Suprapubic skin (tissue), 4 donors: ENCODE measurements around the gene SYT6. TPM values are rescaled to one million over a fixed set of nuclear protein-coding genes. Genes with fewer than 3 reads are reported as not detected.

Source experiments
- DNase-seq, 2 donors: peaks; one replicate each; pipeline ENCODE4 v3.0.0-alpha.2; 2019; ENCODE audit warnings: low spot score in 2 of 2
- H3K27ac ChIP-seq: fragments of 200-600 bp; sonication (generic); one replicate; pipeline ENCODE4 v1.5.1; 2019
- H3K27me3 ChIP-seq: fragments of 200-600 bp; sonication (generic); one replicate; pipeline ENCODE4 v1.5.1; 2019
- H3K36me3 ChIP-seq: fragments of 200-600 bp; sonication (generic); one replicate; pipeline ENCODE4 v1.5.1; 2019
- H3K4me1 ChIP-seq: fragments of 200-600 bp; sonication (generic); one replicate; pipeline ENCODE4 v1.5.1; 2019
- H3K4me3 ChIP-seq: fragments of 200-600 bp; sonication (generic); one replicate; pipeline ENCODE4 v1.5.1; 2019; ENCODE audit warnings: mild to moderate bottlenecking
- H3K9me3 ChIP-seq: fragments of 200-600 bp; sonication (generic); one replicate; pipeline ENCODE4 v1.5.1; 2019
- EP300 ChIP-seq: sonication (generic); formaldehyde crosslinking; IDR thresholded peaks from one replicate; pipeline ENCODE4 v1.6.1; 2017; ENCODE audit warnings: antibody characterized with exemption
- POLR2A ChIP-seq, 2 donors: fragments of 450-650 bp; IDR thresholded peaks; one replicate each; pipeline ENCODE4 v1.6.1; 2017; ENCODE audit warnings: antibody characterized with exemption in 2 of 2, mild to moderate bottlenecking in 2 of 2, moderate library complexity in 2 of 2
- POLR2AphosphoS5 ChIP-seq, 3 donors: sonication (generic); formaldehyde crosslinking; IDR thresholded peaks; one replicate each; pipeline ENCODE4 v1.6.1; 2017; ENCODE audit warnings: antibody characterized with exemption in 3 of 3
- whole genome bisulfite sequencing: methylation state at CpG from one replicate; pipeline ENCODE4 v1.1.5; 2018; 5-methylcytosine and 5-hydroxymethylcytosine counted together
- total RNA-seq, 4 donors: library from RNA; depleted of rRNA; stranded (reverse); fragments of >200 nt; gene quantifications; one replicate each; pipeline ENCODE4 v1.1.0, GENCODE V29; 2016
- TF ChIP-seq, protein P1 (sequence below), 2 donors: fragments of 200-600 bp in 1 of 2; fragments of 450-650 bp in 1 of 2; sonication (generic) in 1 of 2; IDR thresholded peaks; one replicate each; pipeline ENCODE4 v1.5.1; 2016 to 2019; ENCODE audit warnings: antibody characterized with exemption in 2 of 2, mild to moderate bottlenecking in 1 of 2, moderate library complexity in 1 of 2

SYT6 gene
- total RNA-seq, 4 donors from 2014 or later: 0.23 TPM; not detected in 3

DNA sequence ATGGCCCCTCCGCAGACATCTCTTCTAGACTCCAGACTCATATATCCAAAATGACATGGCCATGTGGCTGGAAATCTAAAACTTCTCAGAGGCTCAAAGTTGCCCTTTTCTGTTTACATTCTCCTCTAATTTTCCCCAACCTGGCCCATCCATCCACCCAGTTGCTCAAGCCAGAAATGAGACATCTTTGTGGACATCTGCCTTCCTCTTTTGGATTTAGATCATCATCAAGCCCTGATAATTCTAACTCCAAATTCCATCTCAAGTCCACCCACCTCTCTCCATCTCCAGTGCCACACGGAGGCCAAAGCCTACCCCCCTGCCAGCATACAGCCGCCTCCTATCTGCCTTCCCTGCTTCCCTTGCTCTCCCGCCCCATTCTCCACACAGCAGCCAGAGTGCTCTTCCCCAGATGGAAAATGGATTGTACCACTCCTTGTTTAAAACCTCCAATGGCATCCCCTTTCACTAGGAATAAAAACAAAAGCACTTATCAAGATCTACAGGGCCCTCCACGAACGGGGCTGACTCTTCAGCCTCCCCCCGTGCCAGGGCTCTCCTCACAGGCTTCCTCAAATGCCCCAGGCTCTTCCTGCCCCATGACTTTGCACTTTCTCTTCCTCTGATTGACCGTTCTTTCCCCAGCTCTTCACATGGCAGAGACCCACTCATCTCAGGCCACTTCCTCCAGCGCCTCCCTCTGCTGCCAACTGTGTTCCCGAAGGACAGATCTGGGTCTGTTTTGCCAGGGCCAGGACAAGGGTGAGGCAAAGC lies 40.1 kb downstream of the SYT6 start:
- no peaks in the 10 kb centered on the region for H3K36me3 ChIP-seq
- H3K4me1 ChIP-seq: peaks cover 10% of the 10 kb centered on the region
- no peak for DNase-seq
- no peaks in the 10 kb centered on the region for H3K9me3 ChIP-seq
- H3K27me3 ChIP-seq: peaks cover 8% of the 10 kb centered on the region
- TF ChIP-seq, protein P1, sequence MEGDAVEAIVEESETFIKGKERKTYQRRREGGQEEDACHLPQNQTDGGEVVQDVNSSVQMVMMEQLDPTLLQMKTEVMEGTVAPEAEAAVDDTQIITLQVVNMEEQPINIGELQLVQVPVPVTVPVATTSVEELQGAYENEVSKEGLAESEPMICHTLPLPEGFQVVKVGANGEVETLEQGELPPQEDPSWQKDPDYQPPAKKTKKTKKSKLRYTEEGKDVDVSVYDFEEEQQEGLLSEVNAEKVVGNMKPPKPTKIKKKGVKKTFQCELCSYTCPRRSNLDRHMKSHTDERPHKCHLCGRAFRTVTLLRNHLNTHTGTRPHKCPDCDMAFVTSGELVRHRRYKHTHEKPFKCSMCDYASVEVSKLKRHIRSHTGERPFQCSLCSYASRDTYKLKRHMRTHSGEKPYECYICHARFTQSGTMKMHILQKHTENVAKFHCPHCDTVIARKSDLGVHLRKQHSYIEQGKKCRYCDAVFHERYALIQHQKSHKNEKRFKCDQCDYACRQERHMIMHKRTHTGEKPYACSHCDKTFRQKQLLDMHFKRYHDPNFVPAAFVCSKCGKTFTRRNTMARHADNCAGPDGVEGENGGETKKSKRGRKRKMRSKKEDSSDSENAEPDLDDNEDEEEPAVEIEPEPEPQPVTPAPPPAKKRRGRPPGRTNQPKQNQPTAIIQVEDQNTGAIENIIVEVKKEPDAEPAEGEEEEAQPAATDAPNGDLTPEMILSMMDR (IDR thresholded peaks at IDR 0.05): no peak
- TF ChIP-seq POLR2AphosphoS5 (IDR thresholded peaks at IDR 0.05) (no peak), POLR2A (IDR thresholded peaks at IDR 0.05) (no peak), EP300 (no peak)
- H3K4me3 ChIP-seq: no peak overlapping the region
- no peak overlapping the region for H3K27ac ChIP-seq
- WGBS: 59% methylated on average over 10 of the region's 10 CpGs

DNA sequence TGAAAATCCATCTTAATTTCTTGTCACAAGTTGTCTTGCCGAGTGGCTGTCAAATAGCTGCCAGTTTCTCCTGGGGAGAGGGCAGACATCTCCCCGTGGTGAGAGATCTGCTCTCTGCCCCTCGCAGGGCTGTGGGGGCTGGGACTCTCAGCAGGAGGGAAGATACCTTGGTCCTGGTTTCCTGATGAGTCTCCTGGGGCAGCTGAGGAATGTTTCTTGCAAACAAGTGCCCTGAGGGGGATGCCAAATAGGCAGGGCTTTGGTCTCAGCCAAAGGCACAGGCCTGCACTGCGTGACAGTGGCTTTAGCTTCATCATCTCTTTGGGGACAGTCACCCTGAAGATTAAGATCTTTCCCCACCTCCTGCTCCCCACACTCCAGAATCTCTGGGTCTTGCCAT lies 40.9 kb downstream of the SYT6 start:
- Histone ChIP-seq H3K27me3 (peaks cover 5% of the 10 kb centered on the region), H3K4me1 (peaks cover 10% of the 10 kb centered on the region), H3K9me3 (no peaks in the 10 kb centered on the region), H3K4me3 (no peak overlapping the region), H3K27ac (no peak overlapping the region), H3K36me3 (no peaks in the 10 kb centered on the region)
- no peak for DNase-seq
- TF ChIP-seq POLR2A (IDR thresholded peaks at IDR 0.05) (no peak), EP300 (no peak), POLR2AphosphoS5 (IDR thresholded peaks at IDR 0.05) (no peak)
- TF ChIP-seq, protein P1 (IDR thresholded peaks at IDR 0.05): no peak
- WGBS: 66% methylated on average over 4 of the region's 4 CpGs

DNA sequence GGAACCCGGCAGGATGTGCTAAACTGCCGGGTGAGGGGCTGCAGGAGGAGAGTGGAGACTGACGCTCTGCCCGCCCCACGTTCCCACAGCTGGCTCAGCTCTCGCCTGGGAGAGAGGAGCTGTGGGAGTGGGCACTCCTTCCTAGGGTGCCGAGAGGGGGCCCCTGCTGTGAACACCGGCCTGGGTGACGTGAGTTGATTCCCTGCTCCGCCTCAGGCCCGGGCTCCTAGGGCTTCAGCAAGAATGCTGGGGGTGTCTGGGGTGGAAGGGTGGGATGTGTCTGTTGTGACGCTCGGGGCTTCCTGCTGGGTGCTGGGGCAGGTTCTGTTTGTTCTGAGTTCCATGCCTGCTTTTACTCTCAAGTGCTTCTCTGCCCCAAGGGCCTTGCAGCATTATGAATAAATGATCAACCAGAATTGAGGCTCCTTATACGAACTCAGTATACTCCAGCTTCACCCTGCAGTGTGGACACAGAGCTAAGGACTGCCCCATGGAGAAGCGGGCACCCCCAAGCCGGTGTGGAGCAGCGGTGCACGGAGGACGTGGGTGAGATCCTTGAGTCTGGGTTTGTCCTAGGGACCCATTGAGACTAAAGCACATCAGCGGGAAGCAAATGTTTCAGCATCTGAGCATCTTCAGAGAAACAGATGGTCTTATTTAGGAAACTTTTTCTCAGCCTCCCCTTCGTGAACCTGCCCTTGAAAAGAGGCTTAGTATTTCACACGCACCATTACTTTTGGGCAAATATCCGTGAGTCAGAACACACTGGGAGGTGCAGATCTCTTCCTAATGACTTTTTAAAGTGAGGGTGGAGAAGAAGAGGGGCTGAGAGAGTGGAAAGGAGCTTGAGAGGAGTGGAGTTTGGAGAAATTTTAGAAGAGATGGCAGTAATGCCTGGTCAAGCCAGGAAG lies 41.7 kb downstream of the SYT6 start:
- H3K4me3 ChIP-seq: no peak overlapping the region

DNA sequence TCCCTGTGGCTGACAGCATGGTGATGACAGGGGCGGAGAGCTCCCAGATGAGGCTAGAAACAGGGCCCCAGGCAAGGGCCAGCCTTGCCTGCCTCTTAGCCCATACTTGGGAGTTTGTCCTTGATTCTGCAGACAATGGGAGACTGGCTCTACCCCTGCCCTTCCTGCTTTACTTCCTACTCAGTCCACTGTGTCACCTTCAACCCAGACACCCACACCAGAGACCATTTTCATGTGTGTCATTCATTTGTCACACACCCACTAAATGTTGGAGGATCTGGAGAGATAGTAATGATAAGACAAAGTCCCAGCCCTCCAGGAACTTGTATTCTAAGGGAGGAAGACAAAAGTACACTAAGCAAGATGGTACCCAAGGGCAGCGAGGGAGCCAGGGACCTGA lies 43.7 kb downstream of the SYT6 start:
- TF ChIP-seq POLR2AphosphoS5 (IDR thresholded peaks at IDR 0.05): no peak
- no peak for TF ChIP-seq EP300
- TF ChIP-seq POLR2A (IDR thresholded peaks at IDR 0.05): no peak
- TF ChIP-seq, protein P1 (IDR thresholded peaks at IDR 0.05): no peak
- H3K27me3 ChIP-seq: peaks cover 5% of the 10 kb centered on the region
- H3K27ac ChIP-seq: no peak overlapping the region
- H3K4me3 ChIP-seq: no peak overlapping the region
- H3K4me1 ChIP-seq: peaks cover 10% of the 10 kb centered on the region
- WGBS: 81% methylated on average over 2 of the region's 2 CpGs
- H3K9me3 ChIP-seq: no peaks in the 10 kb centered on the region
- no peaks in the 10 kb centered on the region for H3K36me3 ChIP-seq
- no peak for DNase-seq

More for the DNA sequence above, 41.7 kb downstream of the SYT6 start:
- no peaks in the 10 kb centered on the region for H3K9me3 ChIP-seq
- H3K27me3 ChIP-seq: peaks cover 5% of the 10 kb centered on the region
- WGBS: 74% methylated on average over 17 of the region's 23 CpGs
- TF ChIP-seq POLR2A (IDR thresholded peaks at IDR 0.05) (no peak), POLR2AphosphoS5 (IDR thresholded peaks at IDR 0.05) (no peak), EP300 (no peak)
- H3K4me1 ChIP-seq: peaks cover 10% of the 10 kb centered on the region
- no peaks in the 10 kb centered on the region for H3K36me3 ChIP-seq
- DNase-seq: no peak
- H3K27ac ChIP-seq: no peak overlapping the region

DNA sequence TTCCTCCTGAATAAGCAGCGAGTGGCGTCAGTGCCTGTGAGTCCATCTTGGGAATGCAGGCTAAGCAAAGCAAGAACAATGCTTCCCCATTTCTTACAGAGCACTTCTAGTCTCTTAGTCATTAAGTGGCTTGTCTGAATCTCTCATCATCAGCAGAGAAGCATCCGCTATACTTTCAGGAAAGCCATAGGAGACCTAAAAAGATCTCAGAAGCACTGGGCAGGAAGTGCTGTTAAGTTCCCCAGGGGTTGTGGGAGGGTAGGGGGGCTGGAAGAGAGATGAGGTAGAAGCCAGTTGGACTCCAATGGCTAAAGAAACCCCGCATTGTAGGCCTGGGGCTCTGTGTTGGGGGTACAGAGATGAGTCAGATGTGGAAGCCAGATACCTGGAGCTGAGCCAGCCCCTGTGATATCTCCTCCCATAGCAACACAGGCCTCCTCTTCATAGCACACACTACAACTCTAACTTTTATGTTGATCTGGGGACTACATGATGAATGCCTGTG lies 44.9 kb downstream of the SYT6 start:
- Histone ChIP-seq H3K9me3 (no peaks in the 10 kb centered on the region), H3K4me3 (no peak overlapping the region), H3K27ac (no peak overlapping the region), H3K27me3 (peaks cover 5% of the 10 kb centered on the region), H3K36me3 (no peaks in the 10 kb centered on the region), H3K4me1 (peaks cover 1% of the 10 kb centered on the region)
- no peak for DNase-seq
- TF ChIP-seq, protein P1 (IDR thresholded peaks at IDR 0.05): no peak
- TF ChIP-seq EP300: no peak
- no peak for TF ChIP-seq POLR2A (IDR thresholded peaks at IDR 0.05)
- no peak for TF ChIP-seq POLR2AphosphoS5 (IDR thresholded peaks at IDR 0.05)
- WGBS: 78% methylated on average over 4 of the region's 4 CpGs
